ENCODE results near the gene ABCC4.

Gene ABCC4

DNA sequence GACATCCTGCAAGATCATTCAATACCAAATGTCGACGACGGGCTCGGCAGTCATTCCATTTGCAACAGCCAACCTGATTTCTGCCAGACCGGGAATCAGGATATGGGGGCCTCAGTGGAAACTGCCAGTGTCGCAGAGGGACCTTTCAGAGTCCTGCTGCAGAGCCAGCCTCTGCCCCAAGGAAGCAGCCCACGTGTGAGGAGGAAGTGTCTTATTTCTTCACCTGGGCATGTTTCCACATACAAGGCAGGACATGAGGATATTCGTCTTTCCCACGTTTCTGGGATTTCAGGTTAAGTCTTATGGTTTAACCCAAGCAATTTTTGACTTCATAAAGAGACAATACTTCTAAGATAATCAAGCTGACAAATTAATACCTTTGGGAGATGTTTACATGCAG, 69.9 kb downstream of the ABCC4 start:
- Histone ChIP-seq H3K4me2 (ENCODE audit: low read length) (no peak overlapping the region), H3K36me3 (ENCODE audit: control insufficient read depth, low read length) (peaks cover 8% of the 10 kb centered on the region; the same call in 1 of the 2 replicates), H3K4me1 (ENCODE audit: control insufficient read depth, low read length) (peaks cover 83% of the 10 kb centered on the region), H3K9me3 (ENCODE audit: control insufficient read depth, insufficient read depth, low read length) (no peaks in the 10 kb centered on the region), H3K27me3 (ENCODE audit: control insufficient read depth, low read length) (no peaks in the 10 kb centered on the region), H3F3A (ENCODE audit: control insufficient read depth, insufficient read depth) (peaks cover 21% of the 10 kb centered on the region), H3K9me2 (replicated peaks; ENCODE audit: control insufficient read depth, low read length) (no peaks in the 10 kb centered on the region), H3K4me3 (ENCODE audit: low read length) (no peak overlapping the region), H3K79me2 (ENCODE audit: control insufficient read depth, low read length) (peaks cover 7% of the 10 kb centered on the region), H4K20me1 (ENCODE audit: control insufficient read depth, insufficient read depth, low read depth, low read length) (no peaks in the 10 kb centered on the region), H3K27ac (ENCODE audit: low read depth, low read length) (no peak overlapping the region)
- TF ChIP-seq EZH2phosphoT487 (IDR thresholded peaks at IDR 0.05; ENCODE audit: borderline replicate concordance, low read length) (no peak), CTCF (IDR thresholded peaks at IDR 0.05; ENCODE audit: low read depth, low read length, poor library complexity, severe bottlenecking) (no peak)

GRCh38 chr13:95229855-95230254, 71.4 kb downstream of the ABCC4 start:
- H4K20me1 ChIP-seq (ENCODE audit: control insufficient read depth, insufficient read depth, low read depth, low read length) = no peaks in the 10 kb centered on the region
- no peaks in the 10 kb centered on the region for H3K27me3 ChIP-seq (ENCODE audit: control insufficient read depth, low read length)
- no peaks in the 10 kb centered on the region for H3K9me3 ChIP-seq (ENCODE audit: control insufficient read depth, insufficient read depth, low read length)
- H3F3A ChIP-seq (ENCODE audit: control insufficient read depth, insufficient read depth) = peaks cover 15% of the 10 kb centered on the region
- H3K27ac ChIP-seq (ENCODE audit: low read depth, low read length) = no peak overlapping the region
- no peak overlapping the region for H3K4me2 ChIP-seq (ENCODE audit: low read length)
- TF ChIP-seq EZH2phosphoT487 (IDR thresholded peaks at IDR 0.05; ENCODE audit: borderline replicate concordance, low read length) (no peak), CTCF (IDR thresholded peaks at IDR 0.05; ENCODE audit: low read depth, low read length, poor library complexity, severe bottlenecking) (no peak)
- H3K4me3 ChIP-seq (ENCODE audit: low read length) = no peak overlapping the region
- H3K36me3 ChIP-seq (ENCODE audit: control insufficient read depth, low read length) = peaks cover 5% of the 10 kb centered on the region; the same call in 1 of the 2 replicates
- peaks cover 7% of the 10 kb centered on the region for H3K79me2 ChIP-seq (ENCODE audit: control insufficient read depth, low read length)
- no peaks in the 10 kb centered on the region for H3K9me2 ChIP-seq (replicated peaks; ENCODE audit: control insufficient read depth, low read length)
- peaks cover 73% of the 10 kb centered on the region for H3K4me1 ChIP-seq (ENCODE audit: control insufficient read depth, low read length)

GRCh38 chr13:95228130-95228529, 73.1 kb downstream of the ABCC4 start:
- H3K9me3 ChIP-seq (ENCODE audit: control insufficient read depth, insufficient read depth, low read length) = no peaks in the 10 kb centered on the region
- H4K20me1 ChIP-seq (ENCODE audit: control insufficient read depth, insufficient read depth, low read depth, low read length) = no peaks in the 10 kb centered on the region
- peaks cover 58% of the 10 kb centered on the region for H3K4me1 ChIP-seq (ENCODE audit: control insufficient read depth, low read length)
- H3K27me3 ChIP-seq (ENCODE audit: control insufficient read depth, low read length) = no peaks in the 10 kb centered on the region
- no peak overlapping the region for H3K27ac ChIP-seq (ENCODE audit: low read depth, low read length)
- H3K4me3 ChIP-seq (ENCODE audit: low read length) = no peak overlapping the region
- H3K4me2 ChIP-seq (ENCODE audit: low read length) = peak overlapping the region; percentile 57
- no peaks in the 10 kb centered on the region for H3K9me2 ChIP-seq (replicated peaks; ENCODE audit: control insufficient read depth, low read length)
- H3K79me2 ChIP-seq (ENCODE audit: control insufficient read depth, low read length) = peaks cover 4% of the 10 kb centered on the region
- TF ChIP-seq CTCF (IDR thresholded peaks at IDR 0.05; ENCODE audit: low read depth, low read length, poor library complexity, severe bottlenecking) (no peak), EZH2phosphoT487 (IDR thresholded peaks at IDR 0.05; ENCODE audit: borderline replicate concordance, low read length) (no peak)
- H3K36me3 ChIP-seq (ENCODE audit: control insufficient read depth, low read length) = peaks cover 5% of the 10 kb centered on the region; the same call in 1 of the 2 replicates
- H3F3A ChIP-seq (ENCODE audit: control insufficient read depth, insufficient read depth) = peaks cover 7% of the 10 kb centered on the region; the same call in 1 of the 2 replicates
